Measurements from ENCODE around the gene POPDC3. TPM values are rescaled to one million over a fixed set of nuclear protein-coding genes. Genes with fewer than 3 reads are reported as not detected.

Gene POPDC3
- total RNA-seq, 1 donor, result not detected

- no peaks in the 10 kb centered on the region for H3K4me1 ChIP-seq (ENCODE audit: insufficient read depth, low read length)
- H3K27me3 ChIP-seq (ENCODE audit: insufficient read depth, low read length), result peaks cover 4% of the 10 kb centered on the region
- H3K9me3 ChIP-seq (ENCODE audit: low read depth, low read length), result no peaks in the 10 kb centered on the region
Measured at GRCh38 chr6:105108631-105109262, 71.1 kb downstream of the POPDC3 start.

More at GRCh38 chr6:105108631-105109262, 71.1 kb downstream of the POPDC3 start:
- no peak overlapping the region for H3K4me3 ChIP-seq (ENCODE audit: low read length)

Other genes starting within 250 kb of the POPDC3 start
- not detected for gene LIN28B, start 222.9 kb downstream of the POPDC3 start, total RNA-seq
- 13.5 TPM for gene PREP, start 223.1 kb upstream of the POPDC3 start, total RNA-seq